GM20000 (cell line): ENCODE results near the gene OR8B8.
A peak's percentile ranks its signal among the peaks of the same experiment; 100 is the strongest.
"Not testable (repeated sequence)": the region's sequence is repeated elsewhere in the genome, so short reads cannot be mapped to it uniquely, and the experiment has no call there.

Experiments used
- DNase-seq: peaks from one replicate; pipeline ENCODE4 v3.0.0; 2012; ENCODE audit warnings: low spot score
- TF ChIP-seq, protein P1 (sequence below): IDR thresholded peaks from 2 replicates; pipeline ENCODE4 v1.5.1; 2012; ENCODE audit warnings: mild to moderate bottlenecking, control low read depth; ENCODE audit errors: extremely low read depth, missing control alignments

OR8B8 gene

DNA sequence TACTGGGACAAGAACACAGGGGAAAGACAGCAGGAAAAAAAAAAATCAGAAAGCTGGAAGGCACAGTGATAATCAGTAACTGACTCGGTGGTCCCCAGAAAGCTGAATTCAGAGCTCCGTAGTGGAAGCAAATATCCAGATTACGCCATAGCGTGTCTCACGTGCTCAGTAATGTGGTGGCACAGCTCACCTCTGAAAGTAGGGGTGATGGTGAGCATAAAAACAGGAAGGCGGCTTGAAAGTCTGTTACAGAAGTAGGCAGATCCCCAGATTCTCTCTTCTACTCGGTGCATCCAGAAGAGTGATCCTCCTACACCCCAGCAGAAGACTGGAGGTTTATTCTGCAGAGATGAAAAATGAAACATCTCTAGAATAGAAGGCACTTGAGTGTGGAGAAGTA, 35.6 kb downstream of the OR8B8 start:
- TF ChIP-seq, protein P1, sequence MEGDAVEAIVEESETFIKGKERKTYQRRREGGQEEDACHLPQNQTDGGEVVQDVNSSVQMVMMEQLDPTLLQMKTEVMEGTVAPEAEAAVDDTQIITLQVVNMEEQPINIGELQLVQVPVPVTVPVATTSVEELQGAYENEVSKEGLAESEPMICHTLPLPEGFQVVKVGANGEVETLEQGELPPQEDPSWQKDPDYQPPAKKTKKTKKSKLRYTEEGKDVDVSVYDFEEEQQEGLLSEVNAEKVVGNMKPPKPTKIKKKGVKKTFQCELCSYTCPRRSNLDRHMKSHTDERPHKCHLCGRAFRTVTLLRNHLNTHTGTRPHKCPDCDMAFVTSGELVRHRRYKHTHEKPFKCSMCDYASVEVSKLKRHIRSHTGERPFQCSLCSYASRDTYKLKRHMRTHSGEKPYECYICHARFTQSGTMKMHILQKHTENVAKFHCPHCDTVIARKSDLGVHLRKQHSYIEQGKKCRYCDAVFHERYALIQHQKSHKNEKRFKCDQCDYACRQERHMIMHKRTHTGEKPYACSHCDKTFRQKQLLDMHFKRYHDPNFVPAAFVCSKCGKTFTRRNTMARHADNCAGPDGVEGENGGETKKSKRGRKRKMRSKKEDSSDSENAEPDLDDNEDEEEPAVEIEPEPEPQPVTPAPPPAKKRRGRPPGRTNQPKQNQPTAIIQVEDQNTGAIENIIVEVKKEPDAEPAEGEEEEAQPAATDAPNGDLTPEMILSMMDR, result no peak
- no peak for DNase-seq

DNA sequence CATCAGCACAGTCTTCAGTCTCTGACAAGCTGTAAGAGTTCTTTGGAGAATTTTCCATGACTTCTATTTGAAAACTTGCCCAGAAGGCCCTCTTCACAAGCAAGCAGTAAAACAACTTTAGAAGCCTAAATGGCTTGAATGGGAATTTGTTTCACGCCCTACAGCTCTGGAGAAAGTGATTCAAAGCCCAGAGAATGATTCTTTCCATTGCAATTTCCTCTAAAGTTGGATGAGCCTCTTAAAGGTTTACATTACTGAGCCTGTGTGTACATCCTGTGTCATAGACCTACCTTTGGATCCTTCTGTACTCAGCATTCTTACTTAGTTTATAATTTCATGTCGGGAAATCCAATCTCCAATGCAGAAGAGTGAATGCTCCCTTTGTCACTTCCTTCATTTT, 39.9 kb downstream of the OR8B8 start:
- TF ChIP-seq, protein P1, result no peak
- DNase-seq, result no peak

DNA sequence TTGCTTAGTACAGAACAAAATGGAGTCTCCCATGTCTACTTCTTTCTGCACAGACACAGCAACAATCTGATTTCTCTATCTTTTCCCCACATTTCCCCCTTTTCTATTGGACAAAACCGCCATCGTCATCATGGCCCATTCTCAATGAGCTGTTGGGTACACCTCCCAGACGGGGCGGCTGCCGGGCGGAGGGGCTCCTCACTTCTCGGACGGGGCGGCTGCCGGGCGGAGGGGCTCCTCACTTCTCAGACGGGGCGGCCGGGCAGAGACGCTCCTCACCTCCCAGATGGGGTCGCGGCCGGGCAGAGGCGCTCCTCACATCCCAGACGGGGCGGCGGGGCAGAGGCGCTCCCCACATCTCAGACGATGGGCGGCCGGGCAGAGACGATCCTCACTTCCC, 42.3 kb downstream of the OR8B8 start:
- not testable (repeated sequence) for DNase-seq

DNA sequence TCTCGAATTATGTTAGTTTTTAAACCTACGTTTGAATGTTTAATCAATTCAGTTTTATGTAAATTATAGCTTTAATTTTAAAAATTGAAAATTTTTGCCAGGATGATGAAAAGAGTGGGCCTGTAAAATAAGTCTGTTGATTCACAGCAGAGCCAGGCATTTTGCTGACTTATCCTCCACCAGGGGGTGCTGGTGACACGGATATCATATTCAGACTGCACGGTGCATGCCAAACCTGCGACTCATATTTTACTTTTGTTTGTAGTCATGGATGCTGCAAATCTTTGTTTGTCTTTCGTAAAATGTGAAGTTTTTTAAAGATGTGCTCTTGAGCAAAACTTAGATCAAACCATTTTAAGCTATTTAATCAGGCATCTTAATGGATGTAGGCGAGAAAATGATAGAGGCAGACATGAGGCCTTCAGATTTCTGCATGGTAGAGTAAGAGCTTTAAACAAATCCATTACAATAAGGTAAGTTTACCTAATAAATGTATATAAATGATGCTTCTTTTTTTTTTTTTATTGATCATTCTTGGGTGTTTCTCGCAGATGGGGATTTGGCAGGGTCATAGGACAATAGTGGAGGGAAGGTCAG, 43.1 kb downstream of the OR8B8 start:
- TF ChIP-seq, protein P1, result peak; percentile 77
- peak; percentile 76 for DNase-seq

DNA sequence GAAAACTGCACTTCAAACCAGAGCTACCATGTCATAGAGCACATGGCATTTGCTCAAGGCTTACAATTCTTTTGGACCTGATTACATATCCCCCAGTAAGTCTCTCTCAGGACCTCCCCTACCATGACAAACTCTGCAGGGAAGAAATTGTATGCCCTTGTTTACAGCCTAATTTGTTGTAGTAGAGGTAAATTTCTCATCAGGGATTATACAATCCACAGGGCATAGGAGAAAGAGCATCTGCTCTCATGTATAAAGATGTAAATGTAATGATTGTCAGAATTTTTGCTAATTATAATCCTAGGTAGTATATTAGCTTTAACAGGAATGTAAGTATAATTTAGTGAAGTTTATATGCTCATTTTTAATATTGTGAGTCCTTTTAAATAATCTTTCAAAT, 46.6 kb downstream of the OR8B8 start, which contains the start of gene OR8B3:
TSS of gene OR8B3 (minus strand) at position 101 of the 400 bp plus-strand sequence. CDS start 1,673 bp downstream, outside the sequence.
- DNase-seq, result no peak
- TF ChIP-seq, protein P1, result no peak

DNA sequence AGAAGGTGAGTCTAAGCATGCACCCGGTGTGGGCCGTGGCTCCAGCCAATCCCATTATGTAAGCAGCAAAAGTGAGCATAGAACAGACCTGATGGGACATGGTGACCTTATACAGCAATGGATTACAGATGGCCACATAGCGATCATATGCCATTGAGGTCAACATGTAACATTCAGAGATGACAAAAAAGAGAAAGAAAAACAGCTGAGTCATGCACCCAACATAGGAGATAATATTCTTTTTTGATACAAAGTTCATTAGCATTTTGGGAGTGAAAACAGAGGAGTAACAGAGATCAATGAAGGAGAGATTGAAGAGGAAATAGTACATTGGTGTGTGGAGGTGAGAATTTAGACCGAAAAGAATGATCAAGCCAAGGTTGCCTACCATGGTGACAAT, 48.6 kb downstream of the OR8B8 start:
- DNase-seq, result not testable (repeated sequence)

DNA sequence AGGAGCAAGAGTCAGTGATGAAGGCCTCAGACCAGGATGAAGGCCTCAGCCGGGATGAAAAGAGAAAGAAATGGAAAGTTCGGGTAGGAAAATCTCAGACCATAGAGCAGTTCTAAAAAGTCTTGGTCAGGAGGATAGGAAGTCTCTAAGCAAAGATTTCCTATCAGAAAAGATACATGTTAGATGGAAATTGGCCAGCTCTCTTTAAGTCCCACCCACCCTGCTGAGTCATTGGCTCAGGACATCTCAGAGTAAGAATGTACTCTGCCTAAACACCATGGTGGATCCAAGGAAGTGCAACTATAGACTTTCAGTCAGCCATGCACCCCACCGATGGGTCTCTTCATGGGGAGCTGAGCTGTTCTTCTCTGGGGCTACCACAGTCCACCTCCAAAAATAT, 51.1 kb downstream of the OR8B8 start:
- no peak for DNase-seq
- TF ChIP-seq, protein P1, result no peak
